ENCODE measurements around the gene POU2AF1.

Gene POU2AF1

DNA sequence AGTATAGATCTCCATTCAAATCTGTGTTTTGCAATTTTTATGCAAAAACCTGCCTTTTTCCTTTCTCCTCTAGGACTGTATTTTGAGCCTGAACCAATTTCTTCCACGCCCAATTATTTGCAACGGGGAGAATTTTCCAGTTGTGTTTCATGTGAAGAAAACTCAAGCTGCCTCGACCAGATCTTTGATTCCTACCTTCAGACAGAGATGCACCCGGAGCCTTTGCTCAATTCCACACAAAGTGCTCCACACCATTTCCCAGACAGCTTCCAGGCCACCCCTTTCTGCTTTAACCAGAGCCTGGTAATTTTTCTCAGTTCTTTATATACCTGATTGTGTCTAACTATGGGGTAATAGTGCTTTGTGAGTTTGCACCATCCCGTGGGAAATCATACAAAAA is 72.8 kb downstream of the POU2AF1 start:
- no peak overlapping the region for H3K4me3 ChIP-seq (ENCODE audit: low read length)
- no peak for DNase-seq (ENCODE audit: low read depth)
- TF ChIP-seq CTCF (conservative IDR thresholded peaks at IDR 0.05; ENCODE audit: low read length): no peak

- no peak for DNase-seq (ENCODE audit: low read depth)
- H3K4me3 ChIP-seq (ENCODE audit: low read length): no peak overlapping the region
- TF ChIP-seq CTCF (conservative IDR thresholded peaks at IDR 0.05; ENCODE audit: low read length): no peak
Measured at GRCh38 chr11:111305876-111306275, 73.2 kb downstream of the POU2AF1 start.

GRCh38 chr11:111305162-111305802 is 73.8 kb downstream of the POU2AF1 start:
- no peak for DNase-seq (ENCODE audit: low read depth)
- TF ChIP-seq CTCF (conservative IDR thresholded peaks at IDR 0.05; ENCODE audit: low read length): no peak
- H3K4me3 ChIP-seq (ENCODE audit: low read length): no peak overlapping the region

DNA sequence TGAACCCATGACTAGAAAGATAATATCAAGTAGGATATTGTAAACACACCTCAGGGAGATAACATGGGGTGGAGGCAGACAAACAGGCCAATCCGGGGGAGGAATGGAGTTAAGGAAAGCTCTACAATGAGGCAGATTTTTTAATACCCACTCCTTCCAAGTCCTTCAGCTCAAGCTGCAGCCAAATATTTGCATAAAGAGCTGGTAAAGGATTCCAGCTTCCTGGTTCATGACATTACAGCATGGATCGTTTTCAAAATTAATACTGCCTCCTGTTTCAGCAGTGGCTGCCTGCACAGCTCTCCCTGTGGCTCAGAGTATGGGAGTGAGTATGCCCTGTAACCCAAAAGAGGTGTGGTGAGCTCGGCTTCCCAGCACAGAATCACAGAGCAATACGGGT is 75.6 kb downstream of the POU2AF1 start:
- DNase-seq (ENCODE audit: low read depth): no peak
- no peak overlapping the region for H3K4me3 ChIP-seq (ENCODE audit: low read length)
- no peak for TF ChIP-seq CTCF (conservative IDR thresholded peaks at IDR 0.05; ENCODE audit: low read length)

DNA sequence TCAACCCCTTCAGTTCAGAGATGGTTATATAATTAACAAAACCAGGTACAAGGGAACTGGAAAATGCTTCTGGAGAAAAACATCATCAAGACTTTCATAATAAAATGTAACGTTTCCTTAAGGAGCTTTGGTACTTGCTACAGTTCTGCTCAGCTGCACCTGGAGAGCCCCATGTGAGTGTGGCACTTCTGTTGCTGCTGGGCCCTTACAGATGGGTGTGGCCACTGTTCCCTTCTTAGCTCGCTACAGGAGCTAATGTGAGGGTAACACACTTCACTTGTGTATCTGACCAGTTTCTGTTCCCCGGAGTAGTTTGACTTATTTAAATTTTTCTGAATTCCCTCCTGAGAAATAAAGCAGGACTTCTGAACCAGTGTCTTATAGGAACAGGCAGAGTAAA is 76.8 kb downstream of the POU2AF1 start:
- DNase-seq (ENCODE audit: low read depth): no peak
- TF ChIP-seq CTCF (conservative IDR thresholded peaks at IDR 0.05; ENCODE audit: low read length): no peak
- H3K4me3 ChIP-seq (ENCODE audit: low read length): no peak overlapping the region

Measured in AG10803 (cell line).